Central memory CD8-positive, alpha-beta T cell (primary cell): ENCODE data around the gene PSMG4.

Source experiments
- ATAC-seq: fragments of 150-1000 bp; cut with Tn5 transposase; replicated peaks from 2 replicates; pipeline ENCODE4 v1.10.0; 2022; ENCODE audit warnings: mild to moderate bottlenecking, moderate FRiP score, moderate number of reproducible peaks; ENCODE audit not compliant: poor library complexity, severe bottlenecking; ENCODE audit errors: extremely low read depth
- DNase-seq, 2 donors: peaks; one replicate each; pipeline ENCODE4 v3.0.0; 2021; ENCODE audit warnings: low spot score in 2 of 2
- H3K27ac Mint-ChIP-seq: one replicate; pipeline ENCODE4 v1.8.0; 2022; ENCODE audit warnings: low read depth, mild to moderate bottlenecking, moderate library complexity, mixed read lengths
- H3K27me3 Mint-ChIP-seq: one replicate; pipeline ENCODE4 v1.8.0; 2022; ENCODE audit warnings: mixed read lengths
- H3K36me3 Mint-ChIP-seq: one replicate; pipeline ENCODE4 v1.8.0; 2022; ENCODE audit warnings: mild to moderate bottlenecking, moderate library complexity, mixed read lengths; ENCODE audit not compliant: insufficient read depth
- H3K4me1 Mint-ChIP-seq: one replicate; pipeline ENCODE4 v1.8.0; 2022; ENCODE audit warnings: mixed read lengths
- H3K4me3 Mint-ChIP-seq: one replicate; pipeline ENCODE4 v1.8.0; 2022; ENCODE audit warnings: mild to moderate bottlenecking, moderate library complexity, mixed read lengths
- H3K9me3 Mint-ChIP-seq: one replicate; pipeline ENCODE4 v1.8.0; 2022; ENCODE audit warnings: mixed read lengths

The PSMG4 gene

DNA sequence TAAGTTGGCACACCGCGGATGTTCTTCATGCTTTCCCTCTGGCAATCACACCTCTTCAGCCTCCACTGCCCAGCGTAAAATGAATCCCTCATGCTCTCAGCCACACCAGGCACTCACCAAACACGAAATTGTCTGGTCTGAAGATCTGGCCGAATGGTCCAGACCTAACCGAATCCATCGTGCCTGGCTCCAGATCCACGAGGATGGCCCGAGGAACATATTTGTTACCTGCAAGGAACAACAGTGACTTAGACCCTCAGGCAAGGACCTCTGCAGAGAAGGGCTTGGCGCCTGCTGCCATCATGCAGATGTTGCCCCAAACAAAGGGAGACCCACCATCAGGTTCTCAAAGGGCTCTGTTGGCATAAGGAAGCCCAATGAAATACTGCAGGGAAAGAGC, 32.7 kb upstream of the PSMG4 start:
- Mint-ChIP-seq H3K4me3 (peak overlapping the region; percentile 74), H3K36me3 (peaks cover 17% of the 10 kb centered on the region), H3K27ac (no peak overlapping the region), H3K27me3 (peaks cover 67% of the 10 kb centered on the region), H3K4me1 (peaks cover 42% of the 10 kb centered on the region), H3K9me3 (peaks cover 8% of the 10 kb centered on the region)
- DNase-seq (no peak), ATAC-seq (no peak)

DNA sequence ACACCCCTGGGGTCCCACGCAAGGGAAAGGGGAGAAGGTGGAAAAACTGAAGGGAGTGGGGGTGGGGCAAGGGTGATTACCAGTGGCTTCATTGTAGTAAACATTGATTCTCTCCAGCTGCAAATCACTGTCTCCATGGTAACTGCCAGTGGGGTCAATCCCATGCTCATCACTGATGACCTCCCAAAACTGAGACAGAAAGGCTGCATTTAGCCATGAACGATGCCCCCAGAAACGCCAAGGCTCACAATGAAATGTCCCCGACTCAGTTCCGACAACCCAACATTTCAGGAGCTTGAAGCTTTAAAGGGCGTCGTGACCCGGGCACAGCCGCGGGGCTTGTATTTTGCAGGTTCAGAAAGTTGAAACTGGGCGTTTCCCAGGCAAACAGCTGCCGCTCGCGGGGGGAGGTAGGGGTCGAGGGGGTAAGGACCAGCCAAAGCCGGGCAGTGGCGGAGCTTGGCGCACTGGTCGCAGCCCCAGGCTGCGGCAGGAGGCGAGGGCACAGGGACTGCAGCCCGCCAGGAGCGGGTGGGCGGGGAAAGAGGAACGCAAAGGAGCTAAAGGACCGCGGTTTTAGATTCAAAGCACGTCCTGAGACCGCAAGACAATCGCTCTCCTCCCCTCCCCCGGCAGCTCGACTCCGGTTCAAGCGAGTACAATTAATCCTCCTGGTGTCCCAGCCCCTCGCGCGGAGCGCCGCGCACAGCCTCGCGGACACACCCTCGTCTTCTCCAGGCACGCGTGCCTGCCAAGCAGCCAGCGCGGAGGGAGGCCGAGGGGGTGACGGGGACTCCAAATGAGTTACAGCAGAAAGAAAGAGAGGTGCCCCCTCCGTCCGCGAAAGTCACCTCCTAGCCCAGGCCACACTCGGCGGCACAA, 32.0 kb upstream of the PSMG4 start:
- Mint-ChIP-seq H3K36me3 (peaks cover 15% of the 10 kb centered on the region), H3K27ac (no peak overlapping the region), H3K4me1 (peaks cover 48% of the 10 kb centered on the region), H3K9me3 (peaks cover 6% of the 10 kb centered on the region), H3K27me3 (peaks cover 74% of the 10 kb centered on the region), H3K4me3 (peak overlapping the region; percentile 74)
- ATAC-seq (no peak), DNase-seq (no peak)

DNA sequence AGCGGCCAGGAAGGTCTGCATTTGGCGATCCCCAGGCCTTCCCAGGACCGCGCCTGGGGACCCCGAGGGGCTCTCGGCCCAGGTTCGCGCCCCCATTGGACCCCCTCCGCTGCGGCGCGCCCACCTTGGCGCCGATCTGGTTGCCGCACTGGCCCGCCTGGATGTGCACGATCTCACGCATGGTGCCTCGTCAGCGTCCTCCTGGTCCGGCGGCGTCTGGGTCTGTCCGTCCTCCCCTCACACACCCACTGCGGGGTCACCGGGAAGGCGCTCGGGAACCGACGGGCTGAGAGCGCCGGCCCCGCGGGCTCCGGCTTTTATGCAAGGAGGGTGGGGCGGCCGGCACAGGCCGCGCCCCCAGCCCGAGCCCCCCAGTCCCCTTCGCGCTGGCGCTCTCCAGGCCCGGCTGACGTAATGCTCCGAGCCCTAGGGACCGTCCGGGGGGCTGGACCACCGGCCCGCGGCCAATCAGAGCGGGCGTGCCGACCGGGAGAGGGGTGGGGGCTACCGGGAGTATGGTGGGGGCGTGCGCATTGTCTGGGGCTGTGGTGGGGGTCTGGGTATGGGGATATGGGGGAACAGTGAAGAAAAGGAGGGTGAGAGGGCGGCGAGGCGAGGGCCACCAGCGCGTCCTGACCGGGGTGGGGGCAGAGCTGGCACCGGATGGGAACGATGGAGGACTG, 31.2 kb upstream of the PSMG4 start, which contains the start of gene TUBB2B:
Gene TUBB2B, minus strand, starts transcription at position 291 of the 683 bp plus-strand sequence. Its CDS starts 110 bp downstream, at position 181.
- Mint-ChIP-seq H3K9me3 (no peaks in the 10 kb centered on the region), H3K36me3 (peaks cover 9% of the 10 kb centered on the region), H3K27me3 (peaks cover 82% of the 10 kb centered on the region), H3K27ac (no peak within 1 kb of the TSS), H3K4me1 (peaks cover 56% of the 10 kb centered on the region), H3K4me3 (peak within 1 kb of the TSS; percentile 76)
- DNase-seq = no peak
- ATAC-seq = no peak

DNA sequence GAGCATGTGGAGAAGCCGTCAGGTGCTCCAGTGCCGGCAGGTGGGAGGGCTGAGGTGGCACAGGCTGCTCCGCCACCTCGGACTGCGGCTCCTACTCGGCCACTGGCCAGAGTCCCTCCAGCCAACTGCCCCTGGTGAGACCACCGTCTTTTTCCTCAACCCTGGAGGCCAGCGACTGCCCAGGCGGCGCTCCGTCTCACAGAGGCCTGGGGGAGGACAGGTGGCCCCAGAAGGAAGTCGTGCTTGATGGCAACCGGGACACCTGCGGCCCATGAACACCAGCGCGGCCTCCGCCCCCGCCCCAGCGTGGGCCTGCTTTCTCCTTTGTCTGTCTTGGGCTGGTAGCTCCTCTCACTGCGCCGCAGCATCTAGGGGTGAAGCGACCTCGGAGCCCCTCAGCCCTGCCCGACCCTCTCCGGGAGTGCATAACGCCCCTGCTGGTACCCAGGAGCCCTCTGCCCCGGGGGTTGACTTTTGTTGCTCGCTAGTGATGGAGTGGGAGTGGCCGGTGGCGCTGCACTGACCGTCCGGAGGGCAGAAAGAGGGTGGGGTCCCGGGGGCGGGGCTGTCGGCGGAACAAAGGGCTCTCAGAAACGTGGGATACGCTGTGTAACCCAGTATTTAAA, 30.6 kb upstream of the PSMG4 start:
- Mint-ChIP-seq H3K9me3 (no peaks in the 10 kb centered on the region), H3K27me3 (peaks cover 88% of the 10 kb centered on the region), H3K4me1 (peaks cover 57% of the 10 kb centered on the region), H3K27ac (peak overlapping the region; percentile 11), H3K36me3 (peaks cover 9% of the 10 kb centered on the region), H3K4me3 (peak overlapping the region; percentile 76)
- DNase-seq (no peak), ATAC-seq (peak; percentile 26)

DNA sequence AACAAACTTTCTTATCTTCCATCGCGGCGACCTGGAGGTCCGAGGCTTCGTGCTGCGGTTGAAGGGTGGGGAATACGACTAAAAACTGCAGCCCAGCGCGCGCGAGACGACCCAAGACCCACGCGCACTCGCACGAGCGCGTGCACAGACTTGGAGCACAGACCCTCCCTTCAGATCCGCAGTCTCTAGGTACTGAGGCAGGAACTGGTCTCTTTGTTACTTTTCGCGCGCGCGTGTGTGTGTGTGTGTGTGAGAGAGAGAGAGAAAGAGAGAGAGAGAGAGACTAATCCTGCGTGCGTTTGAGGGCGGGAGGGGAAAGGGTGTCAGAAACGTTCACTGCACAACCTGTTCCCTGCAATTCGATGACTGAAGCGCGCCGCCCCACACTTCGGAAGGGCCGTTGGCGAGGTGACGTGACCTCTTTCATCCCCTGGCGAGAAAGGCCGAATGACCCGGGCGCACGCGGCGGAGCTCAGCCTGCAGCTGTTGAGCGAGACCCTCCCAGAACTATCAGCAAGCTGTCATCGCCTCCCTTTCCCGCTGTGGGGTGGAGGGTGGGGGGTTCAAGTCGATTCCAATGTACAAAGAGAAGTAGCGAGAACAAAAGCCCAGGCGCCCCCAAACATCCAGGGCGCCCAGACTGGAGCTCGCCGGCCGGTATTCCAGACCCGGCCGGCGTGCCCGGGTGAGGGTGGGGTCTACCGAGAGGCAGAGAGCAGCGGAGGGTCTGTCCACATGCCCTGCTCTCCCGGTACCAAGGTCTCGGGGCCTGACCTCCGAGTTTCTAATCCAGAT, 29.8 kb upstream of the PSMG4 start:
- peaks cover 91% of the 10 kb centered on the region for H3K27me3 Mint-ChIP-seq
- ATAC-seq (peak; percentile 38), DNase-seq (no peak)
- H3K4me1 Mint-ChIP-seq = peaks cover 57% of the 10 kb centered on the region
- peak overlapping the region; percentile 76 for H3K4me3 Mint-ChIP-seq
- no peaks in the 10 kb centered on the region for H3K9me3 Mint-ChIP-seq
- peaks cover 9% of the 10 kb centered on the region for H3K36me3 Mint-ChIP-seq
- peak overlapping the region; percentile 11 for H3K27ac Mint-ChIP-seq

DNA sequence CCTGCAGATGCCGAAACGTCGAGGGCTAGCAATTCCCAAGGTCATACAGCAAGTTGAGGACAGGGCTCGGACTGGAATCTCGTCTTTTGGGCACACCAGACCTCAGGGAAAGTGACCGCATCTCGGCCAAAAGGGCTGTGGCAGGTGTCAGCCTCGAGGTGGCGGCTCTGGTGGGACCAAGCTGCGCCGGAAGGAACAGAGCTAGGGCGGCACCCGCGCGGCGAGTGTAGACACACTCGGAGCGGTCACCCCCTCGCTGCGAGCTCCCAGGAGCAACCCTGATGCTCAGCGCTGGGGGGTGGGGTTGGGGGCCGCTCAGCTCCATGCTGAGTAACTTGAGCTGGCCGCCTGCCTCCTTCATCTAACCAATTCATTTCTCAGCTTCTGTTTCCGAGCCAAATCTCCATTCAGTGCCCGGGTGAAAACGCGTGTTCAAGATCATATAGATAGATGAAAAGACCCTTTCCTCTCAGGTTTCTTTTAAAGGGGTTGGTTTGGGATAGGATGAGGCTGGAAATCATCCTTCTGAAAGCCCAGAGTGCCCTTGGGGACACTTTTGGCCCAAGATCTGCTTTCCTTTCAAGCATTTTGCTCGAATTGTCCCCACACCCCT, 29.1 kb upstream of the PSMG4 start:
- H3K27me3 Mint-ChIP-seq = peaks cover 91% of the 10 kb centered on the region
- DNase-seq (no peak), ATAC-seq (no peak)
- H3K36me3 Mint-ChIP-seq = peaks cover 9% of the 10 kb centered on the region
- peak overlapping the region; percentile 76 for H3K4me3 Mint-ChIP-seq
- no peaks in the 10 kb centered on the region for H3K9me3 Mint-ChIP-seq
- H3K4me1 Mint-ChIP-seq = peaks cover 57% of the 10 kb centered on the region
- H3K27ac Mint-ChIP-seq = no peak overlapping the region

DNA sequence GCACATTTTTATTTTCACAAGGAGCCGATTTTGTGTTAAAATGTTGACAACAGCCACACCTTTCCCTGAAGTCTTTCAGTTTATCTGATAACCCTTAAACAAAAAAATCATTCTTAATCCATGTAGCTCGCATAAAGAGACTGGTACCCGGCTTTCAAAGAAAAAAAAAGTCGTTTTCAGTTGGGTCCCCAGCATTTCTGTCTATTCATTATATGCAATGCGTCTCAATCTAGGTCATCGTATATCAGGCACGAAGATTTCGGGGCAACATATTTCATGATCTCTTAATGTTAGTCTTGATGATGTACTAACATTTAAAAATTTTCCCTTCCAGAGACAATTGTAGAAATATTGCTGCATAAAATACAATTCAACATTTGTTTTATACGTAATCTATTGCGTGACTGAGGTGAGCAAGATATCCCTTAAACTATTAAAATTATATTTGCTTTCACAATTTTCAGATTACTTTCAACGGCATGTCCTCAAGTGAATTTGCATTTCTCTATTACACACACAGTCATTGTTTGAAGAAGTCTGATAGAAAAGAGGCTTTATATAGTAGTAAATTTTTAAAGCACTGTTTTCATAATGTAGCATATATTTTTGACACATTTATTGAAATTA, 28.4 kb upstream of the PSMG4 start:
- H3K4me1 Mint-ChIP-seq = peaks cover 57% of the 10 kb centered on the region
- H3K36me3 Mint-ChIP-seq = peaks cover 9% of the 10 kb centered on the region
- no peaks in the 10 kb centered on the region for H3K9me3 Mint-ChIP-seq
- DNase-seq (no peak), ATAC-seq (no peak)
- H3K4me3 Mint-ChIP-seq = peak overlapping the region; percentile 76
- peaks cover 98% of the 10 kb centered on the region for H3K27me3 Mint-ChIP-seq
- H3K27ac Mint-ChIP-seq = no peak overlapping the region

DNA sequence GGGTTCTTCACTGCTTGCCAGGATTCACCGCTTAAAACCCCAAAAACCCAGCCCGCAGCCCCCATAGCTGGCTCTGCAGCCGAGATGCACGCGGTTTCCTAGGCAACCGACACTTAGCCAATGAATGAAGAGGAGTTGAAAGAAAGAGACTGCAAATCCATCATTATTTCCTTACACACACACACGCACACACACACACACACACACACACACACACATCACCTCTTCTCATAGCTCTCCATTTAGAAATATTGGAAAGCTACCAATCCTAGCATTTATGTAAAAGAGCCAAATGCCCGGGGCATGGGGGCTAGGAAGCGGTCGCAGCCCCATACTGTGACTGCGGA, 27.9 kb upstream of the PSMG4 start:
- Mint-ChIP-seq H3K4me3 (no peak overlapping the region), H3K27me3 (peaks cover 100% of the 10 kb centered on the region), H3K36me3 (peaks cover 9% of the 10 kb centered on the region), H3K4me1 (peaks cover 57% of the 10 kb centered on the region), H3K9me3 (no peaks in the 10 kb centered on the region), H3K27ac (no peak overlapping the region)
- no peak for ATAC-seq
- DNase-seq = no peak

DNA sequence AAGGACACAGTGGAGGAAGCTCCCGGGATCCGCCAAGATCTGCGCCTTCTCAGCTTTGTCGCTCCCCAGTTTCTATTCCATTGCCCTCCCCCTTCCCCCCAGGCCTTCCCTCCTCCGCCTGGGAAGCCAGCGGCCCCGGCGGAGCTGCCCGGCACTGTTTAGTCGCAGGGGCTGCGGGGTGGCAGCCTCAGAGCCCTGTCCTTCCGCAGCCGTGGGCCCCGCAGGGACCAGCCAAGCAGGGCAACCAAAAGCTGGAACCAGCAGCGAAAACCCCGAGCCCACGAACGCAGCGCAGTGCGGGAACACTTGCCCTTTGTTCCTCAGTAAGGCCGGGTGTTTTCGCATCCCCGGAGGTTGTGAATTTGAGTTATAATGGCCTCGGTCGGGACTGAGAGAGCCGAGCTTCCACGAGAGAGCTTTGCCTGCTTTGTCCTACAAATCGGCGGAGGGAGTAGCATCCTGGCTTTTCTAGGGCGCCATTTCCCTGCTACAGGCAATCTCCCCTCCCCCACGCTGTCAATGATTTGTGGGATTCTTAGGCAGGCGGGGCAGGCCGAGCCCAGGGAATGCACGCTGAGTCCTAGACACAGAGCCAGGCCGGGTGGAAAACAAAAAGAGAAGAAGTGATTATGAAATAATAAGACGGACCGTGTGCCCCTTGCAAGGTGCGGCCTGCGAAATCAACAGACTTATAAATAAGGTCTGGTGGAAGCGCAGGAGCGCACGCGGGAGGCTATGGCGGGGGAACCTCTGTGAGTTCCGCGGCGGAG, 27.3 kb upstream of the PSMG4 start:
- DNase-seq = no peak
- no peak overlapping the region for H3K27ac Mint-ChIP-seq
- no peak for ATAC-seq
- H3K4me1 Mint-ChIP-seq = peaks cover 56% of the 10 kb centered on the region
- H3K4me3 Mint-ChIP-seq = peak overlapping the region; percentile 42
- H3K27me3 Mint-ChIP-seq = peaks cover 100% of the 10 kb centered on the region
- no peaks in the 10 kb centered on the region for H3K9me3 Mint-ChIP-seq
- H3K36me3 Mint-ChIP-seq = peaks cover 9% of the 10 kb centered on the region

DNA sequence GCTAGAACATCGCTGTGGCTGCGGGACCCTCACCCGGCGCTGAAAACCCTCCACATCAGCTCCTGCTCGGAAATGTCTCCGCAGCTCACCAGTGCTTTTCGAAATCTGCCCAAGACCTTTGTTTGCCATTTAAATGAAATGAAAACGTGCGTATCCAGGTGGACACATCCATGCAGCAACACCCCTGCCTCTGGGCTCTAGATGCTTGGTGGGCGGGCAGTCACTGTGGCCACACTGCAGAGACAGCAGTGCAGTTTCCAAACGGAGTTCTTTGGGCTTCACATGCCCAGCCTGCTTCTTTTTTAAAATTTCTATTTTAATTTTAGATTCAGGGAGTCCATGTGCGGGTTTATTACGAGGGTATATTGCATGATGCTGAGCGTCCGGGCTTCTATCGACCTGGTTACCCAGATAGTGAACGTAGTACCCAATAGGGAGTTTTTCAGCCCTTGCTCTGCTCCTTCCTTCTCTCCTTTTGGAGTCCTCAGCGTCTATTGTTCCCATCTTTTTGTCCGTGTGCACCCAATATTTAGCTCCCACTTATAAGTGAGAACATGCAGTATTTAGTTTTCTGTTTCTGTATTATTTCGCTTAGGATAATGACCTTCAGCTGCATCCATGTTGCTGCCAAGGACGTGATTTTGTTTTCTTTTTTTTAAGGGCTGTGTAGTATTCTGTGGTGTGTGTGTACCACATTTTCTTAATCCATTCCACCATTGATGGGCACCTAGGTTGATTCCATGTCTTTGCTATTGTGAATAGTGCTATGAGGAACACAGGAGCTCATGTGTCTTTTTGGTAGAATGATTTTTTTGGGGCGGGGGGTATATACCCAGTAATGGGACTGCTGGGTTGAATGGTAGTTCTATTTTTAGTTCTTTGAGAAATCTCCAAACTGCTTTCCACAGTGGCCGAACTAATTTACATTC, 26.5 kb upstream of the PSMG4 start:
- ATAC-seq (no peak), DNase-seq (no peak)
- Mint-ChIP-seq H3K36me3 (peaks cover 9% of the 10 kb centered on the region), H3K9me3 (no peaks in the 10 kb centered on the region), H3K4me1 (peaks cover 47% of the 10 kb centered on the region), H3K4me3 (peak overlapping the region; percentile 42), H3K27me3 (peaks cover 100% of the 10 kb centered on the region), H3K27ac (no peak overlapping the region)
